Omental fat pad (tissue), 4 donors: ENCODE measurements around the gene NCBP1. TPM values are rescaled to one million over a fixed set of nuclear protein-coding genes. Genes with fewer than 3 reads are reported as not detected.

Experiments
- ATAC-seq: fragments of 150-250 bp; one replicate; pipeline ENCODE4 v1.9.1; 2016; ENCODE audit warnings: mild to moderate bottlenecking, moderate library complexity; ENCODE audit not compliant: low FRiP score
- DNase-seq: peaks from one replicate; pipeline ENCODE4 v3.0.0-alpha.2; 2019; ENCODE audit warnings: low spot score
- CTCF ChIP-seq, 3 donors: fragments of 450-650 bp; IDR thresholded peaks; one replicate each; pipeline ENCODE4 v1.5.1; 2016 to 2017; ENCODE audit warnings: antibody characterized with exemption in 3 of 3, mild to moderate bottlenecking in 3 of 3, moderate library complexity in 2 of 3
- total RNA-seq, 4 donors: library from RNA; depleted of rRNA; stranded (reverse); fragments of >200 nt; gene quantifications; one replicate each; pipeline ENCODE4 v1.1.0, GENCODE V29; 2016

Gene NCBP1
- total RNA-seq, 4 donors from 2014 or later: 15.9 to 26.5 (median 18.5) TPM

DNA sequence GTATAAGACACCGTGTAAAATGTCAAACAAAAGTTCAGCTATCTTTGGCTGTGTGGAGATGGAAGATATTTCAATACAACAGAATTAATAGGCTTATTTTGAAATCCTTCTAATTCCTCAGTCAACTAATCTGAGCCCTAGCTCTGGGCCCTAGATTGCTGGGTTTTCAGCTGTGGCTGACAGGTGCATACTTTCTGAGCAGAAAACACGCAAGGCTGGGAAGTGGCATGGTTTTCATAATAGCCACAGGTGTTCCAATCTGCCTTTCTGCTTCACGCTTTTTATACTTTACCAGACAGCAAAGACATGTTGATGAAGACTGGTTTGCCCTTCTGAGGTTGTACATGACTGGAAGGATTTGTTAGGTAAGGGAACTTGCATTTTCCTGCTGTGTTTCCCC lies 84.2 kb downstream of the NCBP1 start:
- DNase-seq (no peak), ATAC-seq (no peak)
- no peak for TF ChIP-seq CTCF (IDR thresholded peaks at IDR 0.05)

- no peak for TF ChIP-seq CTCF (IDR thresholded peaks at IDR 0.05)
- DNase-seq (no peak), ATAC-seq (no peak)
Observed at GRCh38 chr9:97721396-97721795, 87.8 kb downstream of the NCBP1 start.

- DNase-seq (no peak), ATAC-seq (no peak)
- TF ChIP-seq CTCF (IDR thresholded peaks at IDR 0.05): no peak
Observed at GRCh38 chr9:97722331-97722730, 88.7 kb downstream of the NCBP1 start.

Other genes starting within 250 kb of the NCBP1 start
- 10 to 100 TPM in 2 of 4 donors, 1 to 10 TPM in 2; 8.0 to 18.1 (median 11.1) TPM for gene TDRD7, start 221.7 kb upstream of the NCBP1 start, total RNA-seq
- gene TMOD1, start 132.2 kb upstream of the NCBP1 start, total RNA-seq: 10 to 100 TPM; 10.1 to 33.8 (median 21.0) TPM
- gene TSTD2, start 453 bp upstream of the NCBP1 start, total RNA-seq: 10 to 100 TPM; 13.8 to 21.9 (median 19.4) TPM
- gene XPA, start 63.5 kb downstream of the NCBP1 start, total RNA-seq: 10 to 100 TPM in 3 of 4 donors, 1 to 10 TPM in 1; 8.3 to 15.1 (median 12.9) TPM
- not detected for gene FOXE1, start 219.4 kb downstream of the NCBP1 start, total RNA-seq